ENCODE results near the gene OR4N2. TPM values are rescaled to one million over a fixed set of nuclear protein-coding genes. Genes with fewer than 3 reads are reported as not detected.
"Not testable (repeated sequence)": the region's sequence is repeated elsewhere in the genome, so short reads cannot be mapped to it uniquely, and the experiment has no call there.

The OR4N2 gene
- polyA plus RNA-seq (ENCODE audit: insufficient read length), result not detected
- long read RNA-seq, donor 1, result 0 reads
- long read RNA-seq, donor 2, result 0 reads
- long read RNA-seq, donor 3, result 0 reads
- long read RNA-seq, donor 4, result 0 reads
- long read RNA-seq, donor 5, result 0 reads
- long read RNA-seq, donor 6, result 0 reads
- long read RNA-seq, donor 7, result 0 reads
- long read RNA-seq, donor 8, result 0 reads

DNA sequence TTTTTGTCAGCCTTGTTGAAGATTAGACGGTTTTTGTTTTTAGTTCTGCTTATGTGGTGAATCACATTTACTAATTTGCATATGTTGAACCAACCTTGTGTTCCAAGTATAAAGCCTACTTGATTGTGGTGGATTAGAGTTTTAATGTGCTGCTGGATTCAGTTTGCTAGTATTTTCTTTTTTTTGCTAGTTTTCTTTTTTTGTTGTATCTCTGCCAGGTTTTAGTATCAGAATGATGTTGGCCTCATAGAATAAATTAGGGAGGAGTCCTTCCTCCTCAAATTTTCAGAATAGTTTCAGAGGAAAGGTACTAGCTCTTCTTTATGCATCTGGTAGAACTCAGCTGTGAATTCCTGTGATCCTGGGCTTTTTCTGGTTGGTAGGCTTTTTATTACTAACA lies at the start of gene OR4N2:
Gene OR4N2, plus strand, starts transcription at position 301 of the 400 bp plus-strand sequence. CDS start 23,679 bp downstream, outside the sequence.
- DNase-seq, result not testable (repeated sequence)

DNA sequence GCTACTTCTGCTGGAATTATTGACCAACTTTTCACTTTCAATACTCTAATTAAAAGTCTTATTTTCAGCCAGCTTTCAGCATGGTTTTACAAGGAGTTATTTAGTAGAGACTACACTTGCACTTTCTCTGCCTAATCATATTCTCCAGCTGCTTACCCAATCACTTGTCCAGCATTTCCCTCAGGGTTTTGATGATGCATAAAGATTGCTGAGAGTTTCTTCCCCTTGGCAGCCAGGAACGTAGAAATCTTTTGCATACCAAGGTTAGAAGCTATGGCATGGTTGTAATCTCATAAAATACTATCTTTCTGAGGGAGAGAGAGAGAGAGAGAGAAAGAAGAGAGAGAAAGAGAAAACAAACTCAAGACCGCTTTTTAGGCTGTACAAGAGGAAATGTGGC lies 49.4 kb upstream of the OR4N2 start:
- no peak for DNase-seq

- not testable (repeated sequence) for DNase-seq
Measured at GRCh38 chr14:19771491-19771890, 32.1 kb upstream of the OR4N2 start.

DNA sequence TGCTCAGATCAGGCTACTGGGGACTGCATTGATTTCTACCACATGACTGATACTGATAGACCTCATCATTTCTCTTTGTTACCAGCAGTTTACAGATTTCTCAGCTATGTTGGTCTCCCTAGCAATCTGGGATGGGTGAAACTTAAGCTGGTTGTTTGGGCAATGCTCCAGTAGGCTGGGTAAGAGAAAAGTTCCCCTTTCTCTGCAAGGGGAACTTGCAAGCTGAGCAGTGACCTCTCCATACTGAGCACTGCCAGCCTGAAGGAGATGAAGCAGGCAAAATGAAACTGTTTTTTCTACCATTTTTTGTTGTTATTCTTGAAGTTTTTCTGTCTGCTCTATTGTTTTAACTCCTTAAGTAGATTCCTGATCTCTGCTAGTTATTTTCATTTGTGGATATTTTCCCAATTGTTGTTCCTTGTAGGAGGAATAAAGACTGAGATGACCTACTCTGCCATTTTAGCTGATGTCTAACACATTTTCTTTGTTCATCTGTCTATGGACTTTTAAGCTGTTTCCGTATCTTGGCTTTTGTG lies 31.6 kb upstream of the OR4N2 start:
- DNase-seq, result no peak

DNA sequence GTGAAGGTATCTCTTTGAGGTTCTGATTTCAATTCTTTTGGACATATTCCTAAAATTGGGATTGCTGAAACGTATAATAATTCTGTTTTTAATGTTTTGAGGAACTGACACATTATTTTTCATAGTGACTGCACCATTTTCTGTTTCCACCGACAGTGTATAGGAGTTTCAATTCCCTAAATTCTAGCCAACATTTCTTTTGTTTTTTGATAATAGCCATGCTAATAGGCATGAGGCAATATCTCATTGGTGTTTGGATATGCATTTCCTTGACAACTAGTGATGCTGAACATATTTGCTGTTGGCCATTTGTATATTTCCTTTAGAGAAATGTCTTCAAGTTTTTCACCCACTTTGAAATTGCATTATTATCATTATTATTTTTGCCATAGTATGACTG lies 31.1 kb upstream of the OR4N2 start:
- DNase-seq, result not testable (repeated sequence)

GRCh38 chr14:19773204-19773603 lies 30.4 kb upstream of the OR4N2 start, which contains the start of gene OR4M1:
TSS of gene OR4M1 (plus strand) at chr14:19773504. CDS start at chr14:19780323, 6,819 bp downstream.
- DNase-seq, result not testable (repeated sequence)

- no peak for DNase-seq
Measured at GRCh38 chr14:19775587-19775986, 28.0 kb upstream of the OR4N2 start.

GRCh38 chr14:19785848-19786247 lies 17.7 kb upstream of the OR4N2 start:
- DNase-seq, result not testable (repeated sequence)

DNA sequence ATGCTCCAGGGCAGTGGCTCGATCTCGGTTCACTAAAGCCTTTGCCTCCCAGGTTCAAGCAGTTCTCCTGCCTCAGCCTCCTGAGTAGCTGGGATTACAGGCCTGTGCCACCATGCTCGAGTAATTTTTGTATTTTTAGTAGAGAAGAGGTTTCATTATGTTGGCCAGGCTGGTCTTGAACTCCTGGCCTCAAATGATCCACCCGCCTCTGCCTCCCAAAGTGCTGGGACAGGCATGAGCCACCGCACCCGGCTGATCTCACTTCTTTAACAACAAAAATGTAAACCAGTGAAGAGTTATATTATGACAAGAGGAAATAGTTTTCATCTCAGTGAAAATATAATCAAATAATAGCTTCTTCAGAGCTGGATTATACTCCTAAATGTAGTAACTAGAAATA lies 16.3 kb upstream of the OR4N2 start:
- not testable (repeated sequence) for DNase-seq

GRCh38 chr14:19788150-19788549 lies 15.4 kb upstream of the OR4N2 start:
- DNase-seq, result not testable (repeated sequence)

GRCh38 chr14:19796520-19797108 lies 7.0 kb upstream of the OR4N2 start:
- not testable (repeated sequence) for DNase-seq

DNA sequence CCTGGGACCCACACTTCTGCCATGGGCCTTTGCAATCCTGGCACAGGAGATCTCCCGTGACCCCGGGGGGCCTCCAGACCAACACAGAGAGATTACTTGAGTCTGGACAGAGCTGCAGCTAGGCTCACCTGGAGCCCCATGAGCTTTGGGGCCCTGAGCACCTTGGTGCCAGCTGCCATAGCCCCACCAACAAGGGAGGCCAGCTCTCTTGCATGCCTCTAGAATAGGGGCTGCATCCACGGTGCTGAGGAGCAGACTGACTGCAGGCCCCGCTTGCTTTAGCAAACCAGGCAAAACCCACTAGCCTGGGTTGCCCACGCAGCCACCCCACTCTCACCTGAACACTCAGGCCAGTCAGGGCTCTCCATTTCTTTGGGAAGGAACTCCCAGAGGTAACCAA lies 3.7 kb upstream of the OR4N2 start:
- no peak for DNase-seq

DNA sequence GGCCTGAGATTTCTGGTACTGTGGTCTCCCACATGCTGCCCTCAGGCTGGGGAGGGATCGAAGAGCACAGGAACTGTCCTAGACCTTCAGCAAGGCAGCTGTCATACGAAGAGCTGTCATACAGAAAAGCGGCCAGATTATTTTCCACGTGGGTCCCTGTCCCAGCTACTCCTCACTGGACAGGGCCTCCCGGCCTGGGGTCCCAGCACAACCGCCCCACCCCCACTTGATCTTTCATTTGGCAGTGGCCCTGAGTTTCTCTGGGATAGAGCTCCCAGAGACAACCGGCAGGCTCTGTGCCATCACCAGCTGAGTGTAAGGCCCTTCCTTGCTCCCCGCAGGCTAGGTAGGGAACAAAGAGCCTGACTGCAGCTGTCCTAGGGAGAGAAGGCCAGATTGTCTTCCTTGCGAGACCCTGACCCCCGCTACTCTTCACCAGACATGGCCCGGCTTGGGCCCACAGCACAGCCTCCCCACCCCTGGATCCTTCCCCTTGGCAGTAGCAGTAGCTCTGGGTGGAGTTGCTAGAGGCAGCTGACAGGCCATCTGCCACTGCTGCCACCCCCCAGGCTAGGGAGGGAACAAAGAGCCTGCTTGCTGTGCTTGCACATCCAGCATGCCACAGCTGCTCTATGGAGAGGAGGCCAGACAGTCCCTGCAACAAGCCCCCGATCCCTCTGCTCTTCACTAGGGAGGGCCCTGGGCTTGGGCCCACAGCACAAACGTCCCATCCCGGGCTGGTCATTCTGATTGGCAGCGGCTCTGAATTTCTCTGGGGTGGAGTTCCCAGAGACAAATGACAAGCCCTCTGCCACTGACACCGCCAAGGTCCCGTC lies 3.1 kb upstream of the OR4N2 start:
- DNase-seq, result no peak

- no peak for DNase-seq
Measured at GRCh38 chr14:19801118-19801464, 2.5 kb upstream of the OR4N2 start.

DNA sequence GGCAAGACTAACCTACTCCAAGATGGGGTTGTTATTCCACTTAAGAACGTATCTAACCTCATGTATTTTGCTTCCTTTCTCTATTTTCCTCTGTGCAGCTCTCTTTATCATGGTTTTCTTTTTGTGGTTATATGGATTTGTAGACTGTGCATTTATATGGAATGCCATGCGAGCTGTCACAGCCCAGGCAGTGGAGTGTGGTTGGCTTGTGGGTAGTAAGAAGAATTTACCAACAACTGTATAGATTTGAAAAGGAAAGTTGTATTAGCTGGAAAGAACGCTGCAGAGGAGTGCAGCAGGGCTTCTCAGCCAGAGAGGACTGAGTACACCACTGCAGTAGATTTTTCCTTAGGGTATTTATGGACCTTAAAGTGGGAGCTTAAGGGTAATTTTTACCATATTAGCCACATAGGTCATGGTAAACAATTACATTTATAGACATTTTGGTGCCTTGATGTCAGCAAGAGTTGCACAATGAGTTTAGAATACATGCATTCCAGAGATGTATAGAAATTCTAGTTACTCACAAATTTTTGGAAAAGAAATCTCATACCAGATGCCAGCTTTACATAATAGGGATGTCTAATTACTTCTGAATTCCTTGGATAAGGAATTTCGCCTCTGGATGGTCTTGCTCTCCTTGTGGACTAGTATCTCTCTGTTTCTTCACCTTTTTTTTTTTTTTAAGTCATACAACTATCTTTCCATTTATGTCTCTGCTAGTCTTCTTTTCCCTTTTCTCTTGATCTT lies 9.8 kb downstream of the OR4N2 start:
- not testable (repeated sequence) for DNase-seq

DNA sequence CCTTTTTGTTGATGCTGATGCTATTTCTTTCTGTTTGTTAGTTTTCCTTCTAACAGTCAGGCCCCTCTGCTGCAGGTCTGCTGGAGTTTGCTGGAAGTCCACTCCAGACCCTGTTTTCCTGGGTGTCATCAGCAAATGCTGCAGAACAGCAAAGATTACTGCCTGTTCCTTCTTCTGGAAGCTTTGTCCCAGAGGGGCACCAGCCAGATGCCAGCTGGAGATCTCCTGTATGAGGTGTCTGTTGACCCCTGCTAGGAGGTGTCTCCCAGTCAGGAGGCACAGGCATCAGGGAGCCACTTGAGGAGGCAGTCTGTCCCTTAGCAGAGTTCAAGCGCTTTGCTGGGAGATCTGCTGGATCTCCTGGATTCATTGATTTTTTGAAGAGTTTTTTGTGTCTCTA lies 16.3 kb downstream of the OR4N2 start:
- not testable (repeated sequence) for DNase-seq

DNA sequence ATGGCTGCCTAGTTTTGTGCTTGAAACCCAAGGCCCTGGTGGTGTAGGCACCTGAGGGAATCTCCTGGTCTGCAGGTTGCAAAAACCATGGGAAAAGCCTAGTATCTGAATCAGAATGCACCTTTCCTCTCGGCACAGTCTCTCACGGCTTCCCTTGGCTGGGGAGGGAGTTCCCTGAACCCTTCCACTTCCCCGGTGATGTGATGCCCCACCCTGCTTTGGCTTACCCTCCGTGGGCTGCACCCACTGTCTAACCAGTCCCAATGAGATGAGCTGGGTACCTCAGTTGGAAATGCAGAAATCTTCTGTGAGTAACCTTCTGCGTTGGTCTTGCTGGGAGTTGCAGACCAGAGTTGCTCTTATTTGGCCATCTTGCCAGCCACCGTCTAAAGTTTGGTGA lies 17.4 kb downstream of the OR4N2 start:
- DNase-seq, result not testable (repeated sequence)

DNA sequence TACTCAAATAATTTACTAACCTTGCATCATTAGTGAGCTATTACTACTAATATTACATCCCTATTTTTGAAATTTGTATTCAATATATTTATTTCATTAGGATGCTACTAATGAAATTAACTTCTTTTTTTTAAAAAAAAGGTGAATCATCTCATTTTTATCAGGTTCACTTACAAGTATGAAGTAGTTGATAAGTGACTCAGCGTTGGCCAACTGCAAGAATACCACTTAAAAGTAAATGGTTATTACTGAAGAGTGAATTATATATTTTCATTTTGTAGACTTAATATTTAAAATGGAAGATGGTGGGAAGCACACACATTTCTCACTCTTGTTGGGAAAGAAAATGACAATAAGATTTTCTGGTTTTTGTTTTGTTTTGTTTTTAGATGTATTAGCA lies 19.6 kb downstream of the OR4N2 start:
- DNase-seq, result no peak

- no peak for DNase-seq
Measured at GRCh38 chr14:19823765-19824164, 20.2 kb downstream of the OR4N2 start.

DNA sequence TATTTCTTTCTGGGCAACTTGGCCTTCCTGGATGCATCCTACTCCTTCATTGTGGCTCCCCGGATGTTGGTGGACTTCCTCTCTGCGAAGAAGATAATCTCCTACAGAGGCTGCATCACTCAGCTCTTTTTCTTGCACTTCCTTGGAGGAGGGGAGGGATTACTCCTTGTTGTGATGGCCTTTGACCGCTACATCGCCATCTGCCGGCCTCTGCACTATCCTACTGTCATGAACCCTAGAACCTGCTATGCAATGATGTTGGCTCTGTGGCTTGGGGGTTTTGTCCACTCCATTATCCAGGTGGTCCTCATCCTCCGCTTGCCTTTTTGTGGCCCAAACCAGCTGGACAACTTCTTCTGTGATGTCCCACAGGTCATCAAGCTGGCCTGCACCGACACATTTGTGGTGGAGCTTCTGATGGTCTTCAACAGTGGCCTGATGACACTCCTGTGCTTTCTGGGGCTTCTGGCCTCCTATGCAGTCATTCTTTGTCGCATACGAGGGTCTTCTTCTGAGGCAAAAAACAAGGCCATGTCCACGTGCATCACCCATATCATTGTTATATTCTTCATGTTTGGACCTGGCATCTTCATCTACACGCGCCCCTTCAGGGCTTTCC lies 24.2 kb downstream of the OR4N2 start:
- DNase-seq, result not testable (repeated sequence)

DNA sequence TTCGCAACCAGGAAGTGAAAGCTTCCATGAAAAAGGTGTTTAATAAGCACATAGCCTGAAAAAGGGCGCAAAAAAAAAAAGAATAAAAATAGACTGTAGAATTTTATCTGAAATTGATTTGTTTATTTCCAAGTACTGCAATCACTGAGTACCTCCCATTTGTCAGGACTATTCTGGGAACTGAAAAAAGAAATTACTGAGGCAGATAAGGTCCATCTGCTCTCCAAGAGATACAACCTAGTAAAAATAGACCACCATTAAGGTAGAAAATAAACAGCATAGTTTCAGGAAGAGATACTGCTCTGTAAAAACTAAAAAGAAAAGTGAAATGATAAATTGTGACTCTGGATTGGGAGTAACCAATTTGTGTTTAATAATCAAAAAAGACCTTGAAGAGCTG lies 24.7 kb downstream of the OR4N2 start:
- DNase-seq, result no peak

Data from left kidney (tissue), 8 donors.